A673 (cell line): ENCODE results near the gene RUNDC1.

Experiments
- EZH2 ChIP-seq: fragments of 200-600 bp; sonication (generic); IDR thresholded peaks from 2 replicates; pipeline ENCODE4 v1.6.1; 2017; ENCODE audit warnings: borderline replicate concordance, low read depth, mild to moderate bottlenecking, mixed read lengths, antibody characterized with exemption, low read length; ENCODE audit not compliant: poor library complexity, severe bottlenecking
- TF ChIP-seq, protein P1 (sequence below): fragments of 300-800, 200-600 bp; sonication (generic); conservative IDR thresholded peaks from 2 replicates; pipeline ENCODE4 v1.5.1; 2017; ENCODE audit warnings: low read depth, mild to moderate bottlenecking, antibody characterized with exemption, low read length, moderate library complexity, mixed read lengths

DNA sequence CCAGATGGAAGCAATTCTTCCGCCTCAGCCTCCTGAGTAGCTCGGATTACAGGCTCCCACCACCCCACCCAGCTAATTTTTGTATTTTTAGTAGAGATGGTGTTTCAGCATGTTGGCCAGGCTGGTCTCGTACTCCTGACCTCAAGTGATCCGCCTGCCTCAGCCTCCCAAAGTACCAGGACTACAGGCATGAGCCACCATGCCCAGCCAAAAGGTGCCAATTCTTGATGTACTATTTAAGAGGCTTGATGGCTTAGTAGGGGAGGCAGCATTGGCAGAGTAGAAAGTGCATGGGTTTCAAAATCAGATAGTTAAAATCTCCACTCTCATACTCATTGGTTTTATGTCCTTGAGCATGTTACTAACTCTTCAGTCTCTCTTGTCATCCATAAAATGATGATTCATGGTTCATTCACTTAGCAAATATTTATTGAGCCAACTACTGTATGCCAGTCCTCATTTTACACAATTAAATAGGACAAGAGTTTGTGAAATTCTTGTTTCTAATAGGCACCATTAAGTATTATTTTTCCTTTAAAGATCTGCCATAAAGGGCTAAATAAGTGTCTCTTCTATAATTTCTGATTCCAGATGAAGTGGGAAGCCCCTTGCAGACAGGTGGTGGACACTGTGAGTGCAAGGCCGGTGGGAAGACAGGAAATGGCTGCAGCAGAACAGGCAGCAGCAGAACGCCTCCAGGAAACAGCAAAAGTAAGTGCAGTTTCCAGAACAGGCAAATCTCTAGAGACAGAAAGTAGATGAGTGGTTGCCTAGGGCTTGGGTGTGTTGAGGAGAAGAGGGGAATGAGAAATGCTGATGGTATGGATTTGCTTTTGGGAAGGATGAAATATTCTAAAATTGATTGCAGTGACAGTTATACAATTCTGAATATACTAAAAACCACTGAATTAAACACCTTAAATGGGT, 9.6 kb downstream of the RUNDC1 start:
- TF ChIP-seq, protein P1, sequence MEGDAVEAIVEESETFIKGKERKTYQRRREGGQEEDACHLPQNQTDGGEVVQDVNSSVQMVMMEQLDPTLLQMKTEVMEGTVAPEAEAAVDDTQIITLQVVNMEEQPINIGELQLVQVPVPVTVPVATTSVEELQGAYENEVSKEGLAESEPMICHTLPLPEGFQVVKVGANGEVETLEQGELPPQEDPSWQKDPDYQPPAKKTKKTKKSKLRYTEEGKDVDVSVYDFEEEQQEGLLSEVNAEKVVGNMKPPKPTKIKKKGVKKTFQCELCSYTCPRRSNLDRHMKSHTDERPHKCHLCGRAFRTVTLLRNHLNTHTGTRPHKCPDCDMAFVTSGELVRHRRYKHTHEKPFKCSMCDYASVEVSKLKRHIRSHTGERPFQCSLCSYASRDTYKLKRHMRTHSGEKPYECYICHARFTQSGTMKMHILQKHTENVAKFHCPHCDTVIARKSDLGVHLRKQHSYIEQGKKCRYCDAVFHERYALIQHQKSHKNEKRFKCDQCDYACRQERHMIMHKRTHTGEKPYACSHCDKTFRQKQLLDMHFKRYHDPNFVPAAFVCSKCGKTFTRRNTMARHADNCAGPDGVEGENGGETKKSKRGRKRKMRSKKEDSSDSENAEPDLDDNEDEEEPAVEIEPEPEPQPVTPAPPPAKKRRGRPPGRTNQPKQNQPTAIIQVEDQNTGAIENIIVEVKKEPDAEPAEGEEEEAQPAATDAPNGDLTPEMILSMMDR, result no peak
- TF ChIP-seq EZH2, result no peak
